Sigmoid colon (tissue), 4 donors: ENCODE results near the gene CSTPP1.

Experiments
- CTCF ChIP-seq, 4 experiments: fragments of 450-650 bp in 3 of 4; fragments of 200-600 bp in 1 of 4; IDR thresholded peaks; one replicate each; pipeline ENCODE4 v1.5.1; 2016 to 2019; ENCODE audit warnings: antibody characterized with exemption in 4 of 4, mild to moderate bottlenecking in 3 of 4, moderate library complexity in 2 of 4
- EP300 ChIP-seq, 4 donors: sonication (generic); formaldehyde crosslinking; IDR thresholded peaks; one replicate each; pipeline ENCODE4 v1.6.1; 2017; ENCODE audit warnings: antibody characterized with exemption in 4 of 4
- POLR2A ChIP-seq, 2 donors: fragments of 450-650 bp; IDR thresholded peaks; one replicate each; pipeline ENCODE4 v1.6.1; 2016; ENCODE audit warnings: antibody characterized with exemption in 2 of 2, mild to moderate bottlenecking in 2 of 2, moderate library complexity in 2 of 2

DNA sequence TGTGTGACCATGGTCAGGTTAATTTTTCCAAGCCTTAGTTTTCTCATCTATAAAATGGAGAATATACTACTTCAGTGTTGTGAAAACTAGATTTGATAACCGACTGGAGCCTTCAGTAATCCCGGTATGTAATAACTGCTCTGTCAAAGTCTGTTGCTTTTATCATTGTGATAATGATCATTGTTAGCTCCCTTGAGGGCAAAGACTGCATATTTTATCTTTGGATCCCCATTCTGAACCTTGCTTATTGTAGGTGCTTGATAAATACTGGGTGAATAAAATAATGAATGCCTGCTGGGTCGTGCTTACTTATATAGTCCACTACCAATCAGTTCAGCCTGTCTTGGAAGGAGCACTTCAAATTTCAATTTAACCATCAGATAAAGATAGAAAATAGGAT lies 134.8 kb downstream of the CSTPP1 start:
- TF ChIP-seq POLR2A (IDR thresholded peaks at IDR 0.05), result no peak
- no peak for TF ChIP-seq EP300 (IDR thresholded peaks at IDR 0.05)
- TF ChIP-seq CTCF (IDR thresholded peaks at IDR 0.05), result no peak
